Stimulated activated CD4-positive, alpha-beta T cell treated with anti-CD3 and anti-CD28 coated beads, TNF-alpha, amount 100 ng/mL, for 1 hour (primary cell): ENCODE measurements around the gene ACOT8.

Experiments
- DNase-seq, 3 donors: peaks; one replicate each; pipeline ENCODE4 v3.0.0-alpha.2; 2020; ENCODE audit warnings: low read depth in 3 of 3, low spot score in 1 of 3

The ACOT8 gene

DNA sequence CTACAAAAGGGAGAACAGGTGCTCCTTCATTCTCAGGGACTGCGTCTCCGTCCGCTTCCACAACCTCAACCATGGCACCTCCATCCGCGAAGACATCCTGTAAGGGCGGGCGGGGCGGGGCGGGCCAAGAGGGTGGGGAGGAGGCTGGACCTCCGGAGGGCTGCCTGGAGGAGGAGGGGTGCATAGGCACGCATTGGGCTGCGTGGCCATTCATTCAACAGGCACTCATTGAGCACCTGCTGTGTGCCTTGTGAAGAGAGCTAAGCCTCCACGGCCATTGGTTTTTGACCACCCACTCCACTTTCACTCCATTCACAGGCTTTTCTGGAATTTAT, 657 bp upstream of the ACOT8 start:
- DNase-seq, result no peak

DNA sequence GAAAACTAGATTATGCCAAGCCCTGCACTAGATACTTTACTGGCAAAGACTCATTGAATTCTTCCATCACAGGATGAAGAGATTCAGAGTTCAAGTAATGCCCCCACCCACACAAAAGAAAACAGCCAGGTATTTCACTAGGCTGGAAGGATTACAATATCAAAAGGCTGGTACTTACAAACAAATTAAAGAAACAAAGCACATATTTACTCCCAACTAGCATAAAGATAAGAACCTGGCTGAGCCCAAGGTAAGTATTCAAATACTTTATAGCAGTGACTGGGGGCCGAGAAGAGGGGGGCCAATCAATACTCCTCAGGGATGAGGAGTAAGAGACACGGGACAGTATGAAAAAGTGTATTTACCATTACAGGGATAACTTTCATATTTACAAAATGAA, 3.7 kb downstream of the ACOT8 start:
- DNase-seq, result no peak

DNA sequence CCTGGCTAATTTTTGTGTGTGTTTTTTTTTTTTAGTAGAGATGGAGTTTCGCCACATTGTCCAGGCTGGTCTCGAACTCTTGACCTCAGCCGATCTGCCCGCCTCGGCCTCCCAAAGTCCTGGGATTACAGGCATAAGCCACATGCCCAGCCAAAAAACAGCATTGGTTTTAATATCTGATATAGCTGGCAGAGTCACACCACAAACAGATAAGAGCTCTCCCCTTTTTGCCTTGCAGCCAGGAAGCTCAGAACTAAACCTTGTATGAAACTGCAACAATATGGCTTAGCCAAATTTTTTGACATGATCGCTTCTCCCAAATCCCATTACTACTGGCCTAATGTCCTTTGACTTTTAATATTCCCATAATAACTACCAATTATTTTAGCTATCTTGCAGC, 4.9 kb downstream of the ACOT8 start:
- no peak for DNase-seq

DNA sequence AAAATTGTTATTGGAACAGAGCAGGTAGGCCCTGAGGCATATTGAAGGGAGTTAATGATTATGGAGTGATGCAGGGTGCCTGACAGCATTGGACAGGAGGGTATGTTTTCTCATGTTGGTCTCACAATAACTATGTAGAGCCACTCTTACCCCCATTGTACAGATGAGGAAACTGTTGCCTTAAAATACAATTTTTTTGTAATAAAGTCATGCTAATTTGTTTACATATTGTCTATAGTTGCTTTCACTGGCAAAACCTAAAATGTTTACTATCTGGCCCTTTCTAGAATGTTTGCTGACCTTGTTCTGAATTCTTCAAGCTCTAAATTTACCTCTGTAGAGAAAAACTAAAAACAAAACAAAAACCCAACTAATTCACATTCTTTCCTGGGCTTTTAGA, 5.7 kb downstream of the ACOT8 start:
- DNase-seq, result no peak

DNA sequence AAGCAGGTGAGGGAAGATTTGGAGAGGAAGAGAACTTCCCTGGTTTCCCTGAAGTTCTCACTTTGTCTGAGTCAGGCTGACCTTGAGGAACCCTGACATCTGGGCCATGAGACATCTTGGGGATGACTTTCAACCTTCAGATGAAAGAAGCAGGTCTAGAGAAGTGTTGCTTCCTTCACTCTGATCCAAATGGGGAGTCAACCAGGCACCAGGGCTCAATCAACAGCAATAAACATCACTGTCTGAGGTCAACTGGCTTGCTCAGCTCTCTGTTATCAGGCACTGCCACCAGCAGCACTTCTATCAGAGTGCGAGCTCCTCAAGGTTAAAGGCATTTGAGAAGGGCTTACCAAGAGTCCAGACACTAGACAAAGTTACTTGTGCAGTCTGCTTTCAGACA, 6.3 kb downstream of the ACOT8 start:
- no peak for DNase-seq

DNA sequence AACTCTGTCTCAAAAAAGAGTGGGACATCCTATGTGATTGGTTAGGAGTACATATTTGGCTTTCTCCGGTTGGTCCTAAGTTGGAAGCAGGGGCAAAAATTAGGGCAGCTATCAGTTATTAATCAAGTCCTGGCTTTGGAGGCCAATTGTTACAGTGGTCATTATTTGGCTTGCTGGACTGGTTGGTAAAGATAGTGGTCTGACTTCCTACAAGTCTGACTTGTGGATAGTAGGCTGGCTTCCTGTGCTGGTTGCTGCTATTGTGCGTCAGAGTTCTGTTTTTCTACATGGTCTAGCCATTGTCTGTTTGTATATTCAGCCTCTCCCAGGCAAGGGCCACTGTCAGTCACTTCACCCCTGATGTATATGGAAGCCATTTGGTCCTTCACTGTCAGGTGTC, 7.0 kb downstream of the ACOT8 start:
- no peak for DNase-seq

DNA sequence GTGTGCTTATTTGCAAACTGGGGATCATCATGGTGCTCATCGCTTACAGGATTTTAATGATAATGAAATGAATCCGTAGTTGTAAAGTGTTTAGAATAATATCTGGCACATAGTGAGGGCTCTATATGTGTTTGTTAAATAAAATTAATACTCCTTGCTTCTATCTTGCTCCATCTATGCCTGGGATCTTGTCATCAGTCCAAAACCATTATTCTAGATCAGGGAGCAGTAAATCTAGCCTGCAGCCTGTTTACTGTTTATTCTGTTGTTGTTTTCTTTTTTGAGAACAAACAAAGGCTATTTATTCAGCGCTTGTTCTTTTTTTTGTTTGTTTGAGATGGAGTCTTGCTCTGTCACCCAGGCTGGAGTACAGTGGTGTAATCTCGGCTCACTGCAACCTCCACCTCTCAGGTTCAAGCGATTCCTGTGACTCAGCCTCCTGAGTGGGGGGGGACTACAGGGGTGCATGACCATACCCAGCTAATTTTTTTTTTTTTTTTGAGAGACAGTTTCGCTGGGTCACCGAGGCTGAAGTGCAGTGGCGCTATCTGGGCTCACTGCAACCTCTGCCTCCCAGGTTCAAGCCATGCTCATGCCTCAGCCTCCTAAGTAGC, 8.1 kb downstream of the ACOT8 start:
- DNase-seq, result no peak

DNA sequence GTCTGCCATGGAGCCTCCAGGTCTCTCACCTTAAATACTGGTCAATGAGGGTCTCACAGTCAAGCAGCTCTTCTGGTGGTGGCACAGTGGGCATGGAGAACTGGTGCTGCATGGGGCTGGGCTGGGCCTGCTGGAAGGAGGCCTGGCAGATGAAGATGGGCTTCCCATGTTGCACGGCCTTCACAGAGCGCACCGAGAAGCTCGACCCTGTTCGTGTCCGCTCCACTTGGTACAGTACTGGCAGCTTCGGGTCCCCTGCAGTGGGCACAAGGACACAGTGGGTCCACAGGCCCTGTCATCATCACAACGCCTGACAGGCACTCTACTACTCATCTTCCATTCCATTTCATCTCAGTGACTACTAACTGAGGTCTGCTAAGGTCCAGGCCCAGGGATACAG, 8.8 kb downstream of the ACOT8 start:
- DNase-seq, result no peak

DNA sequence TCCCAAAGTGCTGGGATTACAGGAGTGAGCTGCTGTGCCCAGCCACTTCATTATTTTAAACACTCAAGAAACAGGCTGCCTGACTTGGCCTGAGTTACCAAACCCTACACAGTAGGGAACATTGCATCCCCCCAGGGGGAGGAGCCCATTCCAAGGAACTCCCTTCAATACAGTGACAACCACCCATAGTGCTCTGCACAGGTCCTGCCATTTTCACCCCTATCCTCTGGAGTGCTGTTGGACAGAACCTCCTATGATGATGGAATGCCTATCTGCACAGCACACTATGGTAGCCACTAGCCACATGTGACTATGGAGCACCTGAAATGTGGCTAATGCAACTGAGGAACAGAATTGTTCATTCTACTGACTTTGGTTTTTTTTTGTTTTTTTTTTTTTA, 11.7 kb downstream of the ACOT8 start:
- no peak for DNase-seq

DNA sequence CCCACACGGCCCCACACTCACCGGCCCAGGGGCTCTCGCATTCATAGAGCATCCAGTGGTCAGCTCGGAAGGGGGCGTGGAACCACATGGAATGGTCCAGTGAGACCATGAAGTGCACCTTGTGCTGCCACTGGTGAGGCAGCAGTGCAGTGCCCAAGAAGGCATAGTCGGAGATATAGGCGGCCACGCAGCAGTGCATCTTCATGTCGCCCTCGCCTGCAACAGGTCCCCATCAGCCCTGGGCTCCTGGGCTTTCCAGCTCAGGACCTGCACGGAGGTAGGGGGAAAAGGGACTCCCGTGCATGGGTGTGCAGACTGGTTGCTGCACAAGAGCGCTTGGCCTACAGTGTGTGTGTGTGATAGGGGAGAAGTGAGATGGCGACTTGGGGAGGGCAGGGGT, 13.7 kb downstream of the ACOT8 start:
- DNase-seq, result no peak

DNA sequence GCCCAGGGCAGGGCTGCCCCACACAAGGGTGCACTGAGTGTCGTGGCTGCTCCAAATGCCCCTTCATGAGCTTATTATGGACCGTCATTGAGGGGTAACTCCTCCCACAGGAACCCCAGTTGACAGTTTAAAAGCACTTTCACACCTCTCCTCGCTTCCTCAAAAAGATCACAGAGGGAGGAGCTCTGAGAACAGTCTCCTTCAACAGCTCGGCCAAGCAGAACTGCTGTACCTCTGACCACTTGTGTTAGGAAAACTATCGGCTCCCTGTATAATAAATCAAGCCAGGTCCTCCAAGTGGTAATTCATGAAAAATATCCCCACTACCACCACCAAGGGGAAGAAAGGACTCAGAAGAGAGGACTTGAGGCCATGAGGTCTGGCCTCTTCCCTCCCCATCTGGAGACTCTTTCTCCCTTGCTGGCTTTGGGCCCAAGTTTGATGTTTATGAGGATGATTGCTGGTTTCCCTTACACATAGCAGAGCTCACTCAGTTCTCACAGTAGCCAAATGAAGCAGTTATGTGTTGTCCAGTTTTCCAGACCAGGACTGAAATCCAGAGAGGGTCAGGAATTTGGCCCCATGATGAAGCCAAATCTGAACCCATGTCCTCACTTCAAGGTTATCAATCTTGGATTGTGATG, 14.9 kb downstream of the ACOT8 start:
- no peak for DNase-seq

DNA sequence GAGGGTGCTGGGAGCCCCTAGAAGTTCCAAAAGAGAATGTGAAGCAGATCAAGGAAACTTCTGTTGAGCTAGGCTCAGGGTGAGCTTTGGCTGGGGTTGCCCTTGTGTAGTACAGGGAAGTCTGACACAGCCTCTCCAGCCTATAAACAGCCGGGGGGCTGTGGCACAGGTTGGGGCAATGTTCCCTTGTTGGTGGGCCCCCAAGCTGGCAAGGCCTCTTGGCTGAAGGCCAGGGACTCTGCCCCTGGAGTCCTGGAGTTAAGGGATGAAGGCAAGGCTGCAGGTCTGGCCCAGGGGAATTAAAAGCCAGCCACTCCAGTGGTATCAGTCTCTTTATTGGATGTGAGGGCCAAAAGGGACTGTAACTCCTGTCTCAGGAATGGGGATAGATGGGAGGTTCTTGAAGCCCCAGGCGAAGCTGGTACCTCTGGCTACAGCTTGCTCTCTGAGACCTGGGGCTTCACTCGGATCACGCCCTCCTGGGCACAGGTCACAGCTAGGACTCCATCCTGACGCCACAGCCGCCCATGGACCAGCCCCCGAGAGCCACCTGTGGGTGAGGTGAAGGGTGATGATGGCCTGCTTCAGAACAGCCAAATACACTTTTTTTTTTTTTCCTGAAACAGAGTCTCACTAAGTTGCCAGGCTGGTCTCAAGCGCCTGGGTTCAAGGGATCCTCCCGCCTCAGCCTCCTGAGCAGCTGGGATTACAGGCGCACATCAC, 15.6 kb downstream of the ACOT8 start:
- no peak for DNase-seq

DNA sequence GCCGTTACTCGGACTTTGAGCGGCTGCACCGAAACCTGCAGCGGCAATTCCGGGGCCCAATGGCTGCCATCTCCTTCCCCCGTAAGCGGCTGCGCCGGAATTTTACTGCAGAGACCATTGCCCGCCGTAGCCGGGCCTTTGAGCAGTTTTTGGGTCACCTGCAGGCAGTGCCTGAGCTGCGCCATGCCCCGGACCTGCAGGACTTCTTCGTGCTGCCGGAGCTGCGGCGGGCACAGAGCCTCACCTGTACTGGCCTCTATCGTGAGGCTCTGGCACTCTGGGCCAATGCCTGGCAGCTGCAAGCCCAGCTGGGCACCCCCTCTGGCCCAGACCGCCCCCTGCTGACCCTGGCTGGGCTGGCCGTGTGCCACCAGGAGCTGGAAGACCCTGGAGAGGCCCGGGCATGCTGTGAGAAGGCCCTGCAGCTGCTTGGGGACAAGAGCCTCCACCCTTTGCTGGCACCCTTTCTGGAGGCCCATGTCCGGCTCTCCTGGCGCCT, 16.4 kb downstream of the ACOT8 start:
- no peak for DNase-seq

DNA sequence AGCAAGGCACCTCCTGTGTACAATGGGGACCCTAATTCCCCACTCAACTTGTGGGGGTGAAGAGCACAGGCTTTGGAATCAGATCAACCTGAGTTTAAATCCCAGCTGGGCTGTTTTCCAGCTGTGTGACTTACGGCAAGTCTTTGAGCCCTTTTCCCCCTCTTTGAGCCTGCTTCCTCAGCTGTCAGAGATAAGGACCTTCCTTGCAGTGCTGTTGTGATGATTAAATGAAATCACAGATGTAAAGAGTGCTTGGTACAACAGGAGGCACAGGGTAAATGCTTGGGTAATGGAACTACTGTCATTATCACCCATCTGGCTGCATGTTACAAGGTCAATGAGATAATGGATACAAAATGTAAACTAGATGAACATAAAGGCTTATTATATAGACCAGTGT, 20.4 kb downstream of the ACOT8 start:
- DNase-seq, result no peak

DNA sequence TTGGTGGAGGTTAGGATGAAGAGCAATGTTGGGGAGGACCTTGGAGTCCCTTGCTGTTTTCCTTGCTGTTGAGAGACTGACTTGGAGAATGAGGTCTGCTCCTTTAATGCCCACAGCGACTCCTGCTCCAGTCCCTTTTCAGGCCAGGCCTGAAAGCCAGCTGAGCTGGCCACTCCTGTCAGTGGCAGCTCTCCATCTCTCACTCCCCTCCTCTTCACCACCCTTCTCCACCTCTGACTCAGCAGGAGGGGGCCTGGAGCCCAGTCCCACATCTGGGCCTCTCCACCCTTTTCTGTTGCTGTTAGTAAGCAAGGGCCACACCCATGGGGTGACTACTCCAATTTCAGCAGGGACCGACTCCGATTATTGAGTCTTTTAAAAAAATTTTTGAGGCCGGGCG, 21.4 kb downstream of the ACOT8 start:
- DNase-seq, result no peak

DNA sequence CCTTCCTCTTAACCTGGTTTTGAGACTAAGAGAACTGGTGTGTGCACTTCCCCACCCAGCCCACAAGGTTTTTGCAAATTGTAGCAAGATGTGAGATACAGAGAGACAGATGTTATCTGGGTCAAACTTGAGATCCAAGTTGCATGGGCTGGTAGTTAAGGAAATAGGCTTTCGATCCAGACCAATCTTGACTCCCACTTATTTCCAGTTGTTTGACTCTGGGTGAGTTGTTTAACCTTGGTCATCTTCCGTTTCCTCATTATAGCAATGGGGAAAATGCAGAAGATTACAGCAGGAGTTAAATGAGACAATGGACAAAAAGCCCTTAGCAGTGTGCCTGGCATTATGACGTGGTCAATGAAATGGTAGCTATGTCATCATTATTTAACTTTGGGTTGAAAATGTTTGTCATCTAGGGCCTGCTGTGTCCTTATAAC, 21.8 kb downstream of the ACOT8 start:
- no peak for DNase-seq

DNA sequence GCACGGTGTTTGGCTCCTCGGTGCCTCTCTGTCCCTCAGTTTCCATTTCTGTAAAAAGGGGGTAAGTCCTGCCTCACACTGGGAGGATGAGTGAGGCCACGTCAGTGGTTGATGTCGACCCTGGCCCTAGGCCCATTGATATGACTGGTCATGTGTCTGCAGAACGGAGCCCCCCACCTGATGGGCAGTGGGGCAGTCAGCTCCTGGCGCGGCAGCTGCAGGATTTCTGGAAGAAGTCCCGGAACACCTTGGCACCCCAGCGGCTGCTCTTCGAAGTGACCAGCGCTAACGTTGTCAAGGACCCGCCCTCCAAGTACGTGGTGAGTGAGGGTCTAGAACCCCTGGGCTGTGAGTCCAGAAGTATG, 22.4 kb downstream of the ACOT8 start:
- DNase-seq, result no peak

DNA sequence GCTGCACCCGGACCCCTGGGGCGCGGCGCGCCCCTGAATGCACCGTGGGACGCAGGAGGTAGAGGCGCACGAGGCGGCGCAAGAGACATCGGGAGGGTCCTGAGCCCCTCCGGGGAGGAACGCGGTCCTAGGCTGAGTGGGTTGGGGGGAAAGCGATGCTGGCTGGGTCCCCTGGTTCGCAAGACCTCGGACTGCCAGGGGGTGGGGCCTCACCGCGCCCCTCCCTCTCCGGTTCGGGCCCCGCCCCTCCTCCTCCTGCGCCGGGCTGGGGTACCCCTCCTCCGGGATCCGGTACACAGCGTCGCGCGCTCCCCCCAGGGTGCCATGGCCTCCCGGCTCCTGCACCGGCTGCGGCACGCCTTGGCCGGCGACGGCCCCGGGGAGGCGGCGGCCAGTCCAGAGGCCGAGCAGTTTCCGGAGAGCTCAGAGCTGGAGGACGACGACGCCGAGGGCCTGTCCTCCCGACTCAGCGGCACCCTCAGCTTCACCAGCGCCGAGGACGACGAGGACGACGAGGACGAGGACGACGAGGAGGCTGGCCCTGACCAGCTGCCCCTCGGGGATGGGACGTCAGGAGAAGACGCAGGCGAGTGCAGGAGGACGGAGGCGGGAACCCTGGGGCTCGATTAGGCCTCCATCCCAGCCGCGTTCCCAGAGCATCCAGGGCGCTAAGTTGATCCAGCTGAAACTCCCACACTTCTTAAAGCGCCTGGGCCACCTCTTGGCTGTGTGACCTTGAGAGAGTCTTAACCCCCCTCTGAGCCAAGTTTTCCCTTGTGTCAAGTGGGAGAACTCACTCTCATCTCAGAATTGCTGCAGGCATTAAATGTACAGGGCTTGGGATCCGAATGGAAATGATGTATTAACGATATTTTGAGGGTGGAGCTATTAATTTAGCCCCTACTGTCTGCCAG, 23.1 kb downstream of the ACOT8 start:
- peak in 1 of 3 donors; percentile 39 for DNase-seq

DNA sequence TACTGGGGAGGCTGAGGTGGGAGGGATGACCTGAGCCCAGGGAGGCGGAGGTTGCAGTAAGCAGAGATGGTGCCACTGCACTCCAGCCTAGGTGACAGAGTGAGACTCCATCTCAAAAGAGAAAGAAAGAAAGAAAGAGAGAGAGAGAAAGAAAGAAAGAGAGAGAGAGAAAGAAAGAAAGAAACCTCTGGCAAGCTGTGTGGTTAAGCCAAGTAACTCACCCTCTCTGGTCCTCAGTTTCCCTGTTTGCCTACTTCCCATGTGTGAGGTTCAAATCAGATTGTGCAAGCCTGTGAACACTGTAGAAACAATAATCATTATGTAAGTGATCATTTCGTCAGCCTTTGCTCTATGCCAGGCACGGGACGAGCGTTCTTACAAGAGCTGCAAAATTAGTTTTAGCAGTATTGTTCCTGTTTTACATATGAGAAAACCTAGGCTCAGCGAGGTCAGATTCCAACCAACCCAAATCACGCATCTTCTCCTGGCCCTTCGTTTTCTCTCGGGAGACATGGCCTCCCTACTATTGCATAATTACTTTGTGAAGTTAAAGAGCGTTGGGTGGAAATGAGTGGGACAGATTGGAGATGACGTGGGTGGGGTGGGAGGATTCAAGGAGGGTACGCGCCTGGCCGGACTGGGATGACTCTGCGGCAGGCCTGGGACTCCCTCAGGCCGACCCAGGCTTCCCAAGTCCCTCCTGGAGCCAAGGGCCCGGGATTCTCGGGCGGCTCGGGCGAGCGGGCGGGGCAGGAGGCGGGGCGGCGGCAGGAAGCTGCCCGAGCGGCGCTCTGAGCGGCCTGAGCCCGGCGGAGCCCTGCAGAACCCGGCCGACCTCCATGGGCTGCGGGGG, 23.9 kb downstream of the ACOT8 start, which contains the start of gene SNX21:
TSS of gene SNX21 (plus strand) at position 770 of the 853 bp plus-strand sequence. CDS start 121 bp downstream, outside the sequence.
- no peak for DNase-seq

DNA sequence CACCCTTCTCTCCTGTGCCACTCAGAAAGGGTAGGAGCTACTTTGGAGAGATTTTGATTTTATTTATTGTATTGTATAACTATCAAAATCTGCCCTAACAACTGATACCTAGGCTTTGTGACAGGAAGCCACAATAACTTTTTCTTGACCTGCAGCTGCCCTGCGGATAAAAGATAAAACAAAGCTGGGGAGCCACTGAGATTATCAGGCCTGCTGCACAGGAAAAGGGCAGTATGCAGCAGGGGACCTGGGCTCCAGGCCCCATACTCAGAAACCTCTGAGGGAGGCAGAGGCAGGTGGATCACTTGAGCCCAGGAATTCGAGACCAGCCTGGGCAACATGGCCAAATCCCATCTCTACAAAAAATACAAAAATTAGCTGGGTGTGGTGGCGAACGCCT, 24.6 kb downstream of the ACOT8 start:
- no peak for DNase-seq
